SK-N-SH treated with all-trans-retinoic acid at 6 μM for 48 hours (cell line): ENCODE data around the gene ZBTB3.
"Not testable (repeated sequence)": the region's sequence is repeated elsewhere in the genome, so short reads cannot be mapped to it uniquely, and the experiment has no call there.

Source experiments
- ATAC-seq: fragments of 200-7000 bp; cut with Tn5 transposase; 3 replicates; pipeline ENCODE4 v1.9.1; 2020; ENCODE audit warnings: mild to moderate bottlenecking, moderate library complexity
- ARNTL ChIP-seq: fragments of 450-650 bp; formaldehyde crosslinking; IDR thresholded peaks from 2 replicates; pipeline ENCODE4 v1.5.0; 2020; ENCODE audit warnings: low read depth, mild to moderate bottlenecking, moderate library complexity, borderline replicate concordance
- BACH2 ChIP-seq: fragments of 250-450 bp; sonication (Bioruptor Pico); IDR thresholded peaks from 2 replicates; pipeline ENCODE4 v1.9.0; 2021; ENCODE audit warnings: mild to moderate bottlenecking, borderline replicate concordance
- CREB5 ChIP-seq: fragments of 250-450 bp; sonication (Bioruptor Pico); IDR thresholded peaks from 2 replicates; pipeline ENCODE4 v1.5.1; 2020; ENCODE audit warnings: low read depth, mild to moderate bottlenecking, moderate library complexity
- CSDC2 ChIP-seq: fragments of 250-450 bp; sonication (Bioruptor Pico); IDR thresholded peaks from 2 replicates; pipeline ENCODE4 v1.5.0; 2020; ENCODE audit warnings: mild to moderate bottlenecking, moderate library complexity
- CSRNP3 ChIP-seq: fragments of 250-450 bp; sonication (Bioruptor Pico); IDR thresholded peaks from 2 replicates; pipeline ENCODE4 v1.5.1; 2021; ENCODE audit warnings: mild to moderate bottlenecking, moderate library complexity
- ESRRG ChIP-seq: fragments of 250-450 bp; sonication (Bioruptor Pico); IDR thresholded peaks from 2 replicates; pipeline ENCODE4 v1.6.1; 2021; ENCODE audit warnings: mild to moderate bottlenecking
- GLIS3 ChIP-seq: fragments of 250-450 bp; sonication (Bioruptor Pico); IDR thresholded peaks from 2 replicates; pipeline ENCODE4 v1.5.0; 2020; ENCODE audit warnings: mild to moderate bottlenecking, moderate library complexity
- PATZ1 ChIP-seq: fragments of 250-450 bp; sonication (Bioruptor Pico); IDR thresholded peaks from 2 replicates; pipeline ENCODE4 v1.8.0; 2020; ENCODE audit warnings: mild to moderate bottlenecking, moderate library complexity, borderline replicate concordance
- POU6F1 ChIP-seq: fragments of 250-450 bp; sonication (Bioruptor Pico); IDR thresholded peaks from 2 replicates; pipeline ENCODE4 v1.8.0; 2021; ENCODE audit warnings: low read depth, mild to moderate bottlenecking, moderate library complexity, borderline replicate concordance
- PPARA ChIP-seq: fragments of 250-450 bp; sonication (Bioruptor Pico); IDR thresholded peaks from 2 replicates; pipeline ENCODE4 v1.5.0; 2020; ENCODE audit warnings: mild to moderate bottlenecking, borderline replicate concordance
- RARB ChIP-seq: fragments of 250-450 bp; sonication (Bioruptor Pico); IDR thresholded peaks from 2 replicates; pipeline ENCODE4 v1.8.0; 2021; ENCODE audit warnings: mild to moderate bottlenecking, moderate library complexity
- SNAI2 ChIP-seq: fragments of 250-450 bp; sonication (Bioruptor Pico); IDR thresholded peaks from 2 replicates; pipeline ENCODE4 v1.5.0; 2020; ENCODE audit warnings: mild to moderate bottlenecking, moderate library complexity
- TCF4 ChIP-seq: fragments of 250-450 bp; sonication (Bioruptor Pico); IDR thresholded peaks from 2 replicates; pipeline ENCODE4 v1.8.0; 2021; ENCODE audit warnings: mild to moderate bottlenecking, moderate library complexity, borderline replicate concordance
- TOX ChIP-seq: fragments of 250-450 bp; sonication (Bioruptor Pico); IDR thresholded peaks from 2 replicates; pipeline ENCODE4 v1.8.0; 2021; ENCODE audit warnings: mild to moderate bottlenecking, moderate library complexity, borderline replicate concordance
- ZFP3 ChIP-seq: fragments of 250-450 bp; sonication (Bioruptor Pico); IDR thresholded peaks from 2 replicates; pipeline ENCODE4 v1.5.0; 2020; ENCODE audit warnings: mild to moderate bottlenecking, moderate library complexity
- ZFP30 ChIP-seq: fragments of 450-650 bp; formaldehyde crosslinking; IDR thresholded peaks from 2 replicates; pipeline ENCODE4 v1.5.0; 2022; ENCODE audit warnings: mild to moderate bottlenecking, moderate library complexity
- ZNF565 ChIP-seq: fragments of 450-650 bp; formaldehyde crosslinking; conservative IDR thresholded peaks from 2 replicates; pipeline ENCODE4 v1.5.0; 2020; ENCODE audit warnings: low read depth, mild to moderate bottlenecking, moderate library complexity
- ZNF8 ChIP-seq: fragments of 450-650 bp; formaldehyde crosslinking; IDR thresholded peaks from 2 replicates; pipeline ENCODE4 v1.5.0; 2020; ENCODE audit warnings: mild to moderate bottlenecking, moderate library complexity

The ZBTB3 gene

GRCh38 chr11:62706850-62707247 lies 47.1 kb downstream of the ZBTB3 start:
- no peak for ATAC-seq
- TF ChIP-seq ZNF8 (CRISPR knock-in tag) = no peak
- TF ChIP-seq CSDC2 (CRISPR knock-in tag) = no peak

- TF ChIP-seq ARNTL = no peak
- TF ChIP-seq POU6F1 (CRISPR knock-in tag) = no peak
- no peak for TF ChIP-seq ZNF8 (CRISPR knock-in tag)
- TF ChIP-seq PATZ1 (CRISPR knock-in tag) = peak; percentile 93; the same call in 1 of the 2 replicates
- no peak for TF ChIP-seq BACH2 (CRISPR knock-in tag)
- no peak for TF ChIP-seq CREB5
- TF ChIP-seq ZNF565 = peak; percentile 71; the same call in 1 of the 2 replicates
- TF ChIP-seq TCF4 (CRISPR knock-in tag) = no peak
- 0 out of 2 replicates have a peak, but pooled peaks have one; percentile 13 for TF ChIP-seq GLIS3 (CRISPR knock-in tag)
- ATAC-seq = peak; percentile 86
Measured at GRCh38 chr11:62705880-62706849, 47.8 kb downstream of the ZBTB3 start.

GRCh38 chr11:62705413-62705812 lies 48.5 kb downstream of the ZBTB3 start:
- TF ChIP-seq CSDC2 (CRISPR knock-in tag) (no peak), ZNF8 (CRISPR knock-in tag) (no peak), TCF4 (CRISPR knock-in tag) (no peak), SNAI2 (CRISPR knock-in tag) (no peak), CSRNP3 (no peak), GLIS3 (CRISPR knock-in tag) (no peak), CREB5 (no peak), ZFP30 (CRISPR knock-in tag) (no peak), ZFP3 (CRISPR knock-in tag) (no peak), PATZ1 (CRISPR knock-in tag) (no peak), PPARA (CRISPR knock-in tag) (no peak), RARB (no peak), ESRRG (no peak), ARNTL (no peak), POU6F1 (CRISPR knock-in tag) (no peak), TOX (CRISPR knock-in tag) (no peak)

GRCh38 chr11:62703921-62704320 lies 50.0 kb downstream of the ZBTB3 start:
- ATAC-seq = not testable (repeated sequence)

More at GRCh38 chr11:62705413-62705812, 48.5 kb downstream of the ZBTB3 start:
- peak; percentile 0 for ATAC-seq
